HCT116 (cell line): Measurements from ENCODE around the gene CHN1. TPM values are rescaled to one million over a fixed set of nuclear protein-coding genes. Genes with fewer than 3 reads are reported as not detected.

Source experiments
- ATAC-seq: fragments of 200-7000 bp; cut with Tn5 transposase; 2 replicates; pipeline ENCODE4 v1.9.1; 2020; ENCODE audit warnings: mild to moderate bottlenecking, moderate library complexity
- BruUV-seq: library from RNA; stranded (reverse); fragments of 400-500 nt; replicated peaks from 2 replicates; lab custom pipeline; 2021; lab: Mats Ljungman, UMichigan
- CTCF ChIA-PET: fragments of 300-600 bp; sonication (Branson Sonifier 250); formaldehyde crosslinking; loops from one replicate; lab custom pipeline; 2021; ENCODE audit warnings: antibody characterized with exemption; lab: Charles Lee
- POLR2A ChIA-PET: fragments of 300-600, 350-600 bp; sonication (Branson Sonifier 250); formaldehyde crosslinking; loops from one replicate; lab custom pipeline; 2021; ENCODE audit warnings: antibody characterized with exemption; lab: Charles Lee
- RAD21 ChIA-PET, 2 experiments: fragments of 300-600 bp; sonication (Branson Sonifier 250); formaldehyde crosslinking; loops; one replicate each; lab custom pipeline; 2023; ENCODE audit warnings: low total read pairs in 2 of 2; ENCODE audit not compliant: uncharacterized antibody in 2 of 2, unreplicated experiment in 2 of 2, low non-redundant PET in 1 of 2; lab: Charles Lee
- DNase-seq: peaks from one replicate; pipeline ENCODE4 v3.0.0-alpha.2; 2010; ENCODE audit warnings: low read depth, low spot score
- H2AFZ ChIP-seq: fragments of 200-600 bp; shearing (Covaris generic), sonication (generic); 2 replicates; pipeline ENCODE4 v1.6.1; 2017; ENCODE audit warnings: low read depth, mixed run types, mixed read lengths, antibody characterized with exemption, low read length; ENCODE audit not compliant: poor library complexity, severe bottlenecking
- H3K27ac ChIP-seq: 2 replicates; pipeline ENCODE4 v1.5.1; 2012; ENCODE audit warnings: low read depth, low read length
- H3K27me3 ChIP-seq: fragments of 200-600 bp; sonication (generic); 2 replicates; pipeline ENCODE4 v1.6.1; 2016; ENCODE audit warnings: mixed run types, low read length, mixed read lengths; ENCODE audit not compliant: insufficient read depth
- H3K36me3 ChIP-seq, 2 experiments: fragments of 200-500 bp in 1 of 2; fragments of 200-600 bp in 1 of 2; sonication (Bioruptor generic) in 1 of 2; sonication (generic) in 1 of 2; 2 replicates each; pipeline versions ENCODE4 v1.5.1 to v1.6.1; 2014 to 2016; ENCODE audit warnings: low read length in 2 of 2, inconsistent platforms in 1 of 2, mixed read lengths in 1 of 2, mixed run types in 1 of 2; ENCODE audit not compliant: insufficient read depth in 2 of 2, control insufficient read depth in 1 of 2
- H3K4me1 ChIP-seq, 2 experiments: fragments of 200-600 bp in 1 of 2; sonication (generic) in 1 of 2; 2 replicates each; pipeline versions ENCODE4 v1.5.1 to v1.6.1; 2012 to 2017; ENCODE audit warnings: low read length in 2 of 2, inconsistent platforms in 1 of 2, mild to moderate bottlenecking in 1 of 2, mixed read lengths in 1 of 2, mixed run types in 1 of 2, moderate library complexity in 1 of 2; ENCODE audit not compliant: insufficient read depth in 2 of 2, control insufficient read depth in 1 of 2
- H3K4me2 ChIP-seq: fragments of 200-600 bp; sonication (generic); 2 replicates; pipeline ENCODE4 v1.6.1; 2017; ENCODE audit warnings: mixed run types, low read length, mixed read lengths
- H3K4me3 ChIP-seq, 2 experiments: fragments of 200-600 bp in 1 of 2; sonication (generic) in 1 of 2; replicated peaks in 1 of 2; 2 replicates each; pipeline ENCODE4 v1.5.1; 2011 to 2016; ENCODE audit warnings: low read length in 2 of 2, control low read depth in 1 of 2, low read depth in 1 of 2, mild to moderate bottlenecking in 1 of 2, mixed read lengths in 1 of 2, mixed run types in 1 of 2
- H3K79me2 ChIP-seq: fragments of 200-600 bp; sonication (generic); 2 replicates; pipeline ENCODE4 v1.6.1; 2017; ENCODE audit warnings: mild to moderate bottlenecking, mixed run types, low read length, moderate library complexity, mixed read lengths; ENCODE audit not compliant: insufficient read depth
- H3K9ac ChIP-seq: fragments of 200-600 bp; sonication (generic); 2 replicates; pipeline ENCODE4 v1.6.1; 2016; ENCODE audit warnings: low read length, mixed read lengths
- H3K9me2 ChIP-seq: fragments of 200-600 bp; sonication (generic), shearing (Covaris generic); 2 replicates; pipeline ENCODE4 v1.6.1; 2017; ENCODE audit warnings: mixed run types, mild to moderate bottlenecking, moderate library complexity; ENCODE audit not compliant: insufficient read depth
- H3K9me3 ChIP-seq, 2 experiments: fragments of 200-500 bp in 1 of 2; fragments of 200-600 bp in 1 of 2; sonication (Bioruptor generic) in 1 of 2; sonication (generic) in 1 of 2; 2 replicates each; pipeline ENCODE4 v1.6.1; 2014 to 2017; ENCODE audit warnings: low read length in 2 of 2, mixed read lengths in 2 of 2, inconsistent platforms in 1 of 2, low read depth in 1 of 2, mild to moderate bottlenecking in 1 of 2, mixed run types in 1 of 2, moderate library complexity in 1 of 2; ENCODE audit not compliant: control insufficient read depth in 1 of 2, insufficient read depth in 1 of 2
- H4K20me1 ChIP-seq: fragments of 200-600 bp; sonication (generic), shearing (Covaris generic); 2 replicates; pipeline ENCODE4 v1.6.1; 2017; ENCODE audit warnings: mixed run types, mild to moderate bottlenecking, moderate library complexity; ENCODE audit not compliant: insufficient read depth
- ATF3 ChIP-seq: IDR thresholded peaks from 2 replicates; pipeline ENCODE4 v1.6.1; 2012
- ELF1 ChIP-seq: IDR thresholded peaks from 2 replicates; pipeline ENCODE4 v1.6.1; 2012; ENCODE audit warnings: low read depth, borderline replicate concordance
- POLR2A ChIP-seq: IDR thresholded peaks from 2 replicates; pipeline ENCODE4 v1.7.0; 2011; ENCODE audit warnings: borderline replicate concordance; ENCODE audit not compliant: insufficient read depth, insufficient read length; ENCODE audit errors: extremely low read depth
- POLR2AphosphoS5 ChIP-seq: IDR thresholded peaks from 2 replicates; pipeline ENCODE4 v1.6.1; 2011; ENCODE audit warnings: mild to moderate bottlenecking, low read depth, low read length, moderate library complexity
- RAD21 ChIP-seq: IDR thresholded peaks from 2 replicates; pipeline ENCODE4 v1.6.1; 2012; ENCODE audit warnings: low read depth, mild to moderate bottlenecking
- REST ChIP-seq: IDR thresholded peaks from 2 replicates; pipeline ENCODE4 v1.6.1; 2012; ENCODE audit warnings: low read depth
- SIN3A ChIP-seq: IDR thresholded peaks from 2 replicates; pipeline ENCODE4 v1.6.1; 2012; ENCODE audit warnings: low read depth
- SP1 ChIP-seq: IDR thresholded peaks from 2 replicates; pipeline ENCODE4 v1.6.1; 2012; ENCODE audit warnings: low read depth
- ZFX ChIP-seq: fragments of 450-650 bp; IDR thresholded peaks from 2 replicates; pipeline ENCODE4 v1.6.1; 2017
- ZNF274 ChIP-seq: fragments of 200-500 bp; sonication (Bioruptor generic); IDR thresholded peaks from 2 replicates; pipeline ENCODE4 v1.6.1; 2014; ENCODE audit warnings: mild to moderate bottlenecking, low read depth, low read length, inconsistent platforms
- intact Hi-C: fragments of 100-400 bp; cut with micrococcal nuclease; formaldehyde crosslinking; loops from 2 replicates; pipeline ENCODE4 v1.10.0; 2022
- total RNA-seq: library from RNA; stranded (reverse); gene quantifications from one replicate; pipeline ENCODE4 v1.2.1, GENCODE V29; 2021; ENCODE audit not compliant: unreplicated experiment

The CHN1 gene
- total RNA-seq, 1 experiment from 2014 or later: 3.6 TPM

GRCh38 chr2:174794851-174795374 is 210.3 kb downstream of the CHN1 start:
- no peak for ATAC-seq
- Histone ChIP-seq H3K9me2 (no peaks in the 10 kb centered on the region), H3K9ac (no peak overlapping the region), H4K20me1 (no peaks in the 10 kb centered on the region), H3K27ac (no peak overlapping the region), H3K27me3 (no peaks in the 10 kb centered on the region), H3K79me2 (no peaks in the 10 kb centered on the region), H3K4me3 (no peak overlapping the region), H3K4me1 (no peaks in the 10 kb centered on the region), H3K4me2 (no peak overlapping the region), H2AFZ (no peak overlapping the region), H3K36me3 (no peaks in the 10 kb centered on the region), H3K9me3 (no peaks in the 10 kb centered on the region)
- no peak for TF ChIP-seq ATF3
- no peak for TF ChIP-seq RAD21
- no peak for TF ChIP-seq ZNF274
- TF ChIP-seq REST: no peak
- no peak for TF ChIP-seq SP1
- TF ChIP-seq POLR2AphosphoS5: no peak
- TF ChIP-seq ZFX: no peak
- no peak for TF ChIP-seq POLR2A
- no peak for TF ChIP-seq SIN3A
- TF ChIP-seq ELF1: no peak
- intact Hi-C loops: no loop called here
- ChIA-PET RAD21 (no interaction called here), POLR2A (no interaction called here), CTCF (no interaction called here)
- BruUV-seq: no TSS peak
- no peak for DNase-seq
